Astrocyte of the cerebellum (primary cell): ENCODE data around the gene DDR2.
"Not testable (repeated sequence)": the region's sequence is repeated elsewhere in the genome, so short reads cannot be mapped to it uniquely, and the experiment has no call there.

ENCODE experiments used
- DNase-seq: peaks from one replicate; pipeline ENCODE4 v3.0.0-alpha.2; 2011; ENCODE audit warnings: low read depth
- H3K4me3 ChIP-seq: 2 replicates; pipeline ENCODE4 v1.5.1; 2011; ENCODE audit warnings: mild to moderate bottlenecking, low read depth, low read length, moderate library complexity
- CTCF ChIP-seq: IDR thresholded peaks from 2 replicates; pipeline ENCODE4 v1.5.1; 2012; ENCODE audit warnings: low read length, low read depth, moderate library complexity, mild to moderate bottlenecking; ENCODE audit errors: missing control alignments
- in situ Hi-C: cut with HindIII; loops from 2 replicates; pipeline ENCODE4 v1.10.0; 2017; ENCODE audit warnings: low sequenced_read_pairs

The DDR2 gene

GRCh38 chr1:162733336-162733590, 101.0 kb downstream of the DDR2 start:
- in situ Hi-C loops = no loop called here
- DNase-seq = no peak
- no peak overlapping the region for H3K4me3 ChIP-seq
- no peak for TF ChIP-seq CTCF

GRCh38 chr1:162734047-162734446, 101.8 kb downstream of the DDR2 start:
- no peak overlapping the region for H3K4me3 ChIP-seq
- no peak for DNase-seq
- no peak for TF ChIP-seq CTCF
- in situ Hi-C loops = no loop called here

- no peak for DNase-seq
- no peak overlapping the region for H3K4me3 ChIP-seq
- TF ChIP-seq CTCF = no peak
- in situ Hi-C loops = no loop called here
Measured at GRCh38 chr1:162736184-162736583, 103.9 kb downstream of the DDR2 start.

- no peak for TF ChIP-seq CTCF
- no peak overlapping the region for H3K4me3 ChIP-seq
- in situ Hi-C loops = no loop called here
- DNase-seq = no peak
Measured at GRCh38 chr1:162736633-162737067, 104.4 kb downstream of the DDR2 start.

- in situ Hi-C loops = no loop called here
- no peak for TF ChIP-seq CTCF
- no peak for DNase-seq
- no peak overlapping the region for H3K4me3 ChIP-seq
Measured at GRCh38 chr1:162740755-162741154, 108.5 kb downstream of the DDR2 start.

GRCh38 chr1:162741574-162741973, 109.3 kb downstream of the DDR2 start:
- H3K4me3 ChIP-seq = no peak overlapping the region
- DNase-seq = no peak
- TF ChIP-seq CTCF = no peak
- in situ Hi-C loops = no loop called here

- in situ Hi-C loops, DNase-seq, H3K4me3 ChIP-seq: not testable (repeated sequence)
Measured at GRCh38 chr1:162746264-162746942, 114.1 kb downstream of the DDR2 start.
